K562 treated with DMSO at 1 percent for 24 hours (cell line): ENCODE results near the gene SLCO1B1. TPM values are rescaled to one million over a fixed set of nuclear protein-coding genes. Genes with fewer than 3 reads are reported as not detected.

Experiments
- total RNA-seq: library from RNA; unstranded; fragments of 300-600 nt; gene quantifications from 2 replicates; pipeline ENCODE4 v1.2.3, GENCODE V29; 2022; ENCODE audit warnings: low read depth; ENCODE audit not compliant: insufficient read depth

SLCO1B1 gene, protein sequence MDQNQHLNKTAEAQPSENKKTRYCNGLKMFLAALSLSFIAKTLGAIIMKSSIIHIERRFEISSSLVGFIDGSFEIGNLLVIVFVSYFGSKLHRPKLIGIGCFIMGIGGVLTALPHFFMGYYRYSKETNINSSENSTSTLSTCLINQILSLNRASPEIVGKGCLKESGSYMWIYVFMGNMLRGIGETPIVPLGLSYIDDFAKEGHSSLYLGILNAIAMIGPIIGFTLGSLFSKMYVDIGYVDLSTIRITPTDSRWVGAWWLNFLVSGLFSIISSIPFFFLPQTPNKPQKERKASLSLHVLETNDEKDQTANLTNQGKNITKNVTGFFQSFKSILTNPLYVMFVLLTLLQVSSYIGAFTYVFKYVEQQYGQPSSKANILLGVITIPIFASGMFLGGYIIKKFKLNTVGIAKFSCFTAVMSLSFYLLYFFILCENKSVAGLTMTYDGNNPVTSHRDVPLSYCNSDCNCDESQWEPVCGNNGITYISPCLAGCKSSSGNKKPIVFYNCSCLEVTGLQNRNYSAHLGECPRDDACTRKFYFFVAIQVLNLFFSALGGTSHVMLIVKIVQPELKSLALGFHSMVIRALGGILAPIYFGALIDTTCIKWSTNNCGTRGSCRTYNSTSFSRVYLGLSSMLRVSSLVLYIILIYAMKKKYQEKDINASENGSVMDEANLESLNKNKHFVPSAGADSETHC
- not detected in 2 replicates for total RNA-seq

GRCh38 chr12:21130998-21131397, at the start of gene SLCO1B1:
Gene SLCO1B1, plus strand, starts transcription at chr12:21131194. Its CDS starts 10,381 bp downstream, at chr12:21141575.

Other genes starting within 250 kb of the SLCO1B1 start
- 3.6 and 4.0 TPM in 2 replicates for gene SLCO1A2, start 203.7 kb downstream of the SLCO1B1 start, total RNA-seq
- not detected in 2 replicates for gene IAPP, start 241.7 kb downstream of the SLCO1B1 start, total RNA-seq